ENCODE results near the gene MINDY2.
"Not testable (repeated sequence)": the region's sequence is repeated elsewhere in the genome, so short reads cannot be mapped to it uniquely, and the experiment has no call there.

The MINDY2 gene

GRCh38 chr15:58830556-58830955, 59.5 kb downstream of the MINDY2 start:
- DNase-seq (ENCODE audit: low read depth) = no peak

- not testable (repeated sequence) for DNase-seq (ENCODE audit: low read depth)
Measured at GRCh38 chr15:58833681-58834426, 62.8 kb downstream of the MINDY2 start.

DNA sequence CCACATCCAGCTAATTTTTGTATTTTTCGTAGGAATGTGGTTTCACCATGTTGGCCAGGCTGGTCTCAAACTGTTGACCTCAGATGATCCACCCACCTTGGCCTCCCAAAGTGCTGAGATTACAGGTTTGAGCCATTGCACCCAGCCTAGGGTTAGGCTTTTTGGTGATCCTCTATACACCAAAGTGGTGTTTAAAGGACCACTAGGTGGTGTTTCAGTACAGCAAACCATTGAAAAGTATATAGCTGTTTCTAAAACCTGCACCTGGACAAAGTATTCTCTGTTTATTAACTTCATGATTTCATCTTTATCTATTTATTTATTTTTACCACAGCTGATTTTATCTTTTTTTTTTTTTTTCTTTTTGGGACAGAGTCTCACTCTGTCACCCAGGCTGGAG, 68.4 kb downstream of the MINDY2 start:
- no peak for DNase-seq (ENCODE audit: low read depth)

- no peak for DNase-seq (ENCODE audit: low read depth)
Measured at GRCh38 chr15:58840048-58840447, 68.9 kb downstream of the MINDY2 start.

DNA sequence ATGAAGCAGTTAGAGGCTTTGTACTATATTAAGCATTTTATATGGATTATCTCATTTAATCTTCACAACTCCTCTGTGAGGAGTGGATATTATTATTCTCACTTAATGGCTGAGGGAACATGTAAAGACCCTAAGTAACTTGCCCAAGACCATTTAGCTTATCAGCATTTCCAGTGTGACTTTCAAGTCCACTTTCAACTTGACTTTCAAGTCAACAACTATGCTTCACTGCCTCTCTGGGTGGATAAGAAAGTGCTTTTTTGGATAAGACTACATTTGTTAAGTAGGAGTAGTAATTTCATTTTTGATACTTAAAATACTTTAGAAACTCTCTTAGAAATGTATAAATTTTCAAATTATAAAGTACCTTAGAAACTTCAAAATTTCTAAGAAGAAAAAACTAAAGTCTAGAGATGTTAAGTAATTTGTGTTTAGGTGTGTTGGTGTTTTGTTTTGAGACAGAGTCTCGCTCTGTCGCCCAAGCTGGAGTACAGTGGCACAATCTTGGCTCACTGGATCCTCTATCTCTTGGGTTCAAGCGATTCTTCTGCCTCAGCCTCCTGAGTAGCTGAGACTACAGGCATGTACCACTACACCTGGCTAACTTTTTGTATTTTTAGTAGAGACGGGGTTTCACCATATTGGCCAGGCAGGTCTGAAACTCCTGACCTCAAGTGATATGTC, 71.8 kb downstream of the MINDY2 start:
- no peak for DNase-seq (ENCODE audit: low read depth)

DNA sequence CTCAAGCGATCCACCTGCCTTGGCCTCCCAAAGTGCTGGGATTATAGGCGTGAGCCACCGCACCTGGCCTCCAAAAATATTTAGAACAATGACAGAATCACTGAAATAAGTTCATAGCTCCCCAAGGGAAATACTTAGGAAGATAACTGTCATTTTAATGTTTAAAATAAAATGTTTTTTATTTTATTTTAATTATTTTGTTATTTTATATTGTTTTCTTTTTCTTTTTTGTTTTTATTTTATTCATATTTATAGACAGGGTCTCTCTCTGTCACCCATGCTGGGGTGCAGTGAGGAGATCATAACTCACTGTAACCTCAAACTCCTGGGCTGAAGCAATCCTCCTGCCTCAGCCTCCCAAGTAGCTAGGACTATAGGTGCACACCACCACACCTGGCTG, 80.1 kb downstream of the MINDY2 start:
- DNase-seq (ENCODE audit: low read depth) = not testable (repeated sequence)

DNA sequence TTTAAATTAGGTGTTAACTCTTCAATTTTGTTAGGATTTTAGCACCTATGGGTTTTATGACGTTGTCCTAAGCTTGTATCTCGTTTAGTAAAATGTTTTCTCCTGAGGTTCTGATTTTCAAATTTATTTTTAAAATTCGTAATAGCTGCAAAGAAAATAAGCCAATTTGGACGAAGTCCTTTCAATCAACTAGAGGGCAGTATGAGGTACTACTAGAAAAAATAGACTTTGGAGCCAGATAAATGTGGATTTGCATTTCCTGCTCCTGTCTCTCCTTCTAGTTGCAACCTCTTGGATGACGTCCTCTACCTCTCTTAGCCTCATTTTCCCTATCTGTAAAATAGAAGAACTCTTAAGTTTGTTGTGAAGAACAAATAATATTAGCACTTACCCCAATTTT, 81.2 kb downstream of the MINDY2 start:
- no peak for DNase-seq (ENCODE audit: low read depth)

DNA sequence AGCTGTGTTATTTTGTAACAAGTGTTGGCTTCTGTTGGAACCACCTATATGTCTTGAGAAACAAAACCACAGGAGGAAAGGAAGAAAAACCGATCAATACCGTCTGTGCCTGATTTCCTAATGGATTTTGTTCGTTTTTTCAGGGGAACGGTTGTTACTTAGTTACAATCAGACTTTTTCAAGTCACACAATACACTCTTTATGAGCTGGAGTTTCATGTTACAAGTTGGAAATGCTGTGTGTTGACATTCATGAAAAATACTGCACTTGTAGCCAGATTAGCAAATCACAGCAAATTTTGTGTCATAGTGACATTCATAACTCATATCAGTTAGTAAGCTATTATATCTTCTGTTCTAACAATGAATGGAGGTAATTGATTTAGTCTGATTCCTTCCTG, 83.5 kb downstream of the MINDY2 start:
- DNase-seq (ENCODE audit: low read depth) = no peak

GRCh38 chr15:58856086-58856485, 85.0 kb downstream of the MINDY2 start:
- no peak for DNase-seq (ENCODE audit: low read depth)

DNA sequence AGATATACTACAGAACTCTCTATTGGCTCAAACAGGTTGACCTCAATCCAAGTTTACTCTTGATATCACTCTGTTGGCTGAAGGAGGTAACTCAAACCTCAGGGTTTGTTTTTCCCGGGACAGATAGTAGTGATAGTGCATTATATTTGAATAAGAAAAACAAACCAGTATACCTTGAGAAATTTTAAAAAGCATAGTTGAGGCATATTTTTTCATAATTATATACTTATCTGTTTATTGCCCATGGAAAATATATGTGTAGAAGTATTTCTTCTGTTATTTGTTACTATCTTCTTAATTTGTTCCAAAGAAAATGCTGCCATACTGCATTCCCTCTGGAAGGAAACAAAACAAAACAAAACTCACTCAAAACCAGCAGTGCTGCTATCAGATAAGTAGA, 85.5 kb downstream of the MINDY2 start:
- DNase-seq (ENCODE audit: low read depth) = not testable (repeated sequence)

GRCh38 chr15:58862326-58862725, 91.2 kb downstream of the MINDY2 start:
- no peak for DNase-seq (ENCODE audit: low read depth)

DNA sequence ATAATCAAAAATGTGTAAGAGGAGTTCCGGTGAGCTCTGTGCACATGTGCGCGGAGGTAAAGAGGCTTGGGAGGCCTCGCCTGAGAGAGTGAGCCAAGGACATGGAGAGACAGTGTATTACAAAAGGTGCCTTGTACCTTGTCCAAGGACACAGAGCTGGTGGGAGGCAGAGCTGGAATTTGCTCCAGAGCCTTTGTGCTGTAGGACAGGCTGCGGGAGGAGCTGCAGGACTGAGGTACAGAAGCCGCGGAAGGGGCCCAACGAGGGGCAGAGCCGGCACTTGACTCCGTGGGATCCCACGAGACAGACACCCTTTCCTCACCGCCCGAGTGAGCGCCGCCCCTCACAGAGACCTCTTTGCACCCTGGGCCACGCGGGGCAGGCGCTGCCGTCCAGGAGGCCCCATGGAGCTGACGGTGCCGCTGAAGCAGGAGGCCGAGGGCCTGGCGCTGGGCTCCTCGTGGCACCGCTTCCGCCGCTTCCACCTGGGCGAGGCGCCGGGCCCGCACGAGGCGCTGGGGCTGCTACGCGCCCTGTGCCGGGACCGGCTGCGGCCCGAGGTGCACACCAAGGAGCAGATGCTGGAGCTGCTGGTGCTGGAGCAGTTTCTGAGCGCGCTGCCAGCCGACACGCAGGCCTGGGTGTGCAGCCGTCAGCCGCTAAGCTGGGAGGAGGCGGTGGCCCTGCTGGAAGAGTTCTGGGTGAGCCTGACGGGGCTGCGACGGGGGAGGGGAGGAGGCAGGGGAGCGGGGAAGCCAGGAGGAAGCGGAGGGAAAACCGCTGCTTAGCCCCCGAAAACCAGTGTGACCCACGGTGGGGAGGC, 93.7 kb downstream of the MINDY2 start:
- DNase-seq (ENCODE audit: low read depth) = no peak

DNA sequence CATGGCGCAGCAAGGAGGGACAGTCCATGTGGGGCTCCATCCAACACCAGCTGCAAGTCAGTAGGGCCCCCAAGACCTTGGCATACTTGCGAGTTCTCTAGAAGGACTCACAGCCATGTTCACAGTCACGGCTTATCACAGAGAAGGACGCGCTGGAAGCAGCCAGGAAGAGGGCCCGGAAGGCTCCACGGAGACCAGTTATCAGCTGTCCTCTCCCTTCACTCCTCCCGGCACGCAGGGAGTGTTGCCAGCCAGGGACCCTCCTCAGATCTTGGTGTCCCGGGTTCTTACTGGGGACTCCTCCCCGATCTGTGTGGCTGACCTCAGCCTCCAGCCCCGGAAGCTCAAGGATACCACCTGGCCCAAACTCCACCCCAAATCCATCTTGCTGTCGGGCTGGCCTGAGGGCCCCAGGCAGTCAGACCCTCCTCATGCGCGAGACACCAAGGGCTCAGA, 94.4 kb downstream of the MINDY2 start:
- DNase-seq (ENCODE audit: low read depth) = no peak

DNA sequence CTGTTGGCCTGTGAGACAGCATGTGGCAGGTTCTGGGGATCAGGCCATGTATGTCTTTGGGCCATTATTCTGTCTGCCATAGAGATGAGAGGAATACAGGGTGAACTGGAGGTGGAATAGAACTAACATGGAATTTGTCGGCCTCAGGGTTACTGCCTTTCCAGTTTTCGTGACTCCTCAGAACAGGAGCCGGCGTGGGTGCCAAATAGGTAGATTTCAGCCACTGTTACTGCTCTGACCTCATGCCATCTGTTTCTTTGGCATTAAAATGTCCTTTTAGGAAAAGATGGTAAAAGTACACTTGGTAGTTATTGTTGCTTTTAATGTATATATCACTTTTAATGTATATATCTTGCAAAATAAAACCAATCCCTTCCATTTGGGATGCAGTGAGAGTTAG, 96.8 kb downstream of the MINDY2 start:
- no peak for DNase-seq (ENCODE audit: low read depth)

DNA sequence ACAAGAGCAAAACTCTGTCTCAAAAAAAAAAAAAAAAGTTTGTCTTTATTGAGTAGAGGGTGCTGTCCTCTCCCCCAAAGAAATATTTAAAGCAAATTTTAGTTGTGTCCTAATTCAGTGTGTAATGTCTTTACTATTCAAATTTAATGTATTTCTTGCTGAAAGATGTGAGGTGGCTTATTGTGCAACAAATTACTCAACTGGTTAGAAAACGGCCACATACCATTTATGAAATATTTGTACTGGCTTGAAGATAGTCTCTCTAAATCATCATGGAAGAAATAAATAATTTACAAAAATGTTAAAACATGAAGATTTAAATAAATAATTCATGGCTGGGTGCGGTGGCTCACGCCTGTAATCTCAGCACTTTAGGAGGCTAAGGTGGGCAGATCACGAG, 99.3 kb downstream of the MINDY2 start:
- DNase-seq (ENCODE audit: low read depth) = no peak

DNA sequence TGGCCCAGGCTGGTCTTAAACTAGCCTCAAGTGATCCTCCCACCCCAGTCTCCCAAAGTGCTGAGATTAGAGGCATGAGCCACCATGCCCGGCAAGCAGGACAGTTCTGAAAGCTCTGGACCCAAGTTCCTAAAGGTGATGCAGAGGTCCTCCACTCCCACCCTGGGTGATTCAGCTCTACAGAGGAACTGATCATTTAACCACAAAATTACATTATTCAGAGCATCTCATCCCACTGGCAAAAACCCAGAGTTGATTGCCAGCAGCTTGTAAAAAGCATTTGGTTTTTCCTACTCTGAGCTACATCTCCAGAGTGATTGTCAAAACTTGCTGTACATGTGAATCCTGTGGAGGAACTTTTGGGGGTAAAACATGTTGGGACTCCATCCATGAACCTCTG, 102.2 kb downstream of the MINDY2 start:
- DNase-seq (ENCODE audit: low read depth) = no peak

- no peak for DNase-seq (ENCODE audit: low read depth)
Measured at GRCh38 chr15:58875343-58875742, 104.2 kb downstream of the MINDY2 start.

- no peak for DNase-seq (ENCODE audit: low read depth)
Measured at GRCh38 chr15:58876306-58877106, 105.4 kb downstream of the MINDY2 start.

DNA sequence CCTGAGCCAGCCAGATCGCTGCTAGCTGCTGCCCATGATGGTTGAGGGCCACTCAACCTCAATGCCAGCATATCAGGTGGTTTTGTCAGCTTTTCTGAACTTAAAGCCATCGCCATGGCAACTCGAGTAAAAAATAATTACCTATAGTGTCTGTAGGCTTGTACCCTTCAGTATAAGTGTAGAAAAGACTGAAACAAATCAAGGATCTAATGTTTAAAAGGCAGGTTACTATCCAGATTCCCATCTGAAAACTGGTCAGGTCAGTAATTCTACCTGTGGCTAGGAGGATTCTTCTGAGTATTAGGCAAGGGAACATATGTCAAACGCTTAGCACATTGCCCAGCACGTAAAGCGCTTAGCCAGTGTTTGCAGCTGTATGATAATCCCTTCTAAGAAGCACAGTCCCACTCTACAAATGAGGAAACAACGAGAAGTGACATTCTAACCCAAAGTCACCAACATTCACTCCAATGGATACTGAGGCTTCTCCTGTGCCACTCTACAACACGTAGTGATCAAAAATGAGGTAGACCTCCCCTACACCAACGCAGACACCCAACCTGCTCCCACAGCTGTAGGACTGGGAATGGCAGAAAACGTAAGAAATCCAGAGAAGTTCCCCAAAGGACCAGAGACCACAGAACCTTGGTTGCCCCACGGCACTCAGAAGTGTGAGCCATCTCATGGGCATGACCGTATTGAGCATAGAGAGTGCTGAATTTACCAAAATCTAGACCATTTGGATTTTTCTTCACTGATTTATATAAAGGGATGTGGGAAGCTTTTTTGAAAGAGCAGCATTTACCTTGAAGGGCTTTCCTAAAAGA, 107.1 kb downstream of the MINDY2 start:
- no peak for DNase-seq (ENCODE audit: low read depth)

GRCh38 chr15:58880320-58880719, 109.2 kb downstream of the MINDY2 start:
- DNase-seq (ENCODE audit: low read depth) = no peak

DNA sequence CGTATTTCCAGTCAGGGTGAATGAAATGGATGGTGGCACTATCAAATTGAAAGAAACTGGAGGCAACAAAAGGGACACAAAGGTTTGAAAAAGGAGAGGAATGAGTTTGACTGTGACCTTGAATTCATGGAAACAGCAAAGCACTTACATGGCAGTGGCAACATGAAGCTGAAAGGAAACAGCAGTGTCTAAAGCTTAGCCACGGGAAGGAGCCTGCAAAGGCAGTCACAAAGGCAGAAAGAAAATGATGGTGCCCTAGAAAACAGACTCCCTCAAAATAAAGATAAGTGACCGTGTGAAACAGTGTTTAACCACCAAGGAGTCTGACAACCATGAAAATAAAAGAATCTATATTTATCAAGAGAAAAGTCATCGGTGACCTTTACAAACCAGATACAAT, 111.1 kb downstream of the MINDY2 start:
- no peak for DNase-seq (ENCODE audit: low read depth)

All from fibroblast of the conjunctiva (primary cell).